AG04450 (cell line): Measurements from ENCODE around the gene COLEC12. TPM values are rescaled to one million over a fixed set of nuclear protein-coding genes. Genes with fewer than 3 reads are reported as not detected.

Experiments used
- CTCF ChIA-PET: fragments of 300-600, 350-600 bp; formaldehyde crosslinking; extraction: SDS; loops from one replicate; lab custom pipeline; 2022; ENCODE audit warnings: antibody characterized with exemption, inconsistent platforms; lab: Charles Lee
- POLR2A ChIA-PET: fragments of 350-600 bp; formaldehyde crosslinking; extraction: SDS; loops from one replicate; lab custom pipeline; 2021; ENCODE audit warnings: antibody characterized with exemption, inconsistent platforms; lab: Yijun Ruan, JAX
- DNase-seq: peaks from one replicate; pipeline ENCODE4 v3.0.0-alpha.2; 2011; ENCODE audit warnings: low read depth, low spot score
- H3K27ac ChIP-seq: one replicate; pipeline ENCODE4 v1.5.1; 2012; ENCODE audit warnings: low read depth, low read length, control low read depth
- H3K27me3 ChIP-seq: one replicate; pipeline ENCODE4 v1.6.0; 2012; ENCODE audit warnings: low read length; ENCODE audit not compliant: control insufficient read depth, insufficient read depth
- H3K4me3 ChIP-seq: 2 replicates; pipeline ENCODE4 v1.5.1; 2011; ENCODE audit warnings: mild to moderate bottlenecking, low read depth, low read length, control low read depth
- H3K9me3 ChIP-seq: 2 replicates; pipeline ENCODE4 v1.5.1; 2012; ENCODE audit warnings: low read length; ENCODE audit not compliant: control insufficient read depth, insufficient read depth
- CTCF ChIP-seq: IDR thresholded peaks from 2 replicates; pipeline ENCODE4 v1.5.1; 2011; ENCODE audit warnings: low read depth, low read length, control low read depth, inconsistent platforms
- polyA plus RNA-seq: library from polyadenylated mRNA; depleted of rRNA; stranded (reverse); fragments of >200 nt; gene quantifications from 2 replicates; pipeline ENCODE4 v1.2.3, GENCODE V29; 2011

Gene COLEC12
- polyA plus RNA-seq, 1 experiment, result 10.9 TPM

GRCh38 chr18:432791-433190 is 67.7 kb downstream of the COLEC12 start:
- H3K27me3 ChIP-seq, result no peaks in the 10 kb centered on the region
- H3K27ac ChIP-seq, result no peak overlapping the region
- TF ChIP-seq CTCF, result no peak
- POLR2A ChIA-PET, result no interaction called here
- no peak for DNase-seq
- no peak overlapping the region for H3K4me3 ChIP-seq
- H3K9me3 ChIP-seq, result no peaks in the 10 kb centered on the region
- CTCF ChIA-PET, result interaction anchor here (0.6 kb wide), 1 partner anchor 204 kb away, joined by 3 read pairs; no protein-coding TSS in a partner anchor

- POLR2A ChIA-PET, result interaction anchor here (0.6 kb wide), 1 partner anchor 249 kb away, joined by 3 read pairs; no protein-coding TSS in a partner anchor
- H3K27ac ChIP-seq, result no peak overlapping the region
- no peaks in the 10 kb centered on the region for H3K9me3 ChIP-seq
- no peak overlapping the region for H3K4me3 ChIP-seq
- CTCF ChIA-PET, result no interaction called here
- no peak for DNase-seq
- H3K27me3 ChIP-seq, result no peaks in the 10 kb centered on the region
- TF ChIP-seq CTCF, result no peak
Observed at GRCh38 chr18:429030-429429, 71.5 kb downstream of the COLEC12 start.

GRCh38 chr18:427005-427404 is 73.5 kb downstream of the COLEC12 start:
- DNase-seq, result no peak
- no peak overlapping the region for H3K27ac ChIP-seq

DNA sequence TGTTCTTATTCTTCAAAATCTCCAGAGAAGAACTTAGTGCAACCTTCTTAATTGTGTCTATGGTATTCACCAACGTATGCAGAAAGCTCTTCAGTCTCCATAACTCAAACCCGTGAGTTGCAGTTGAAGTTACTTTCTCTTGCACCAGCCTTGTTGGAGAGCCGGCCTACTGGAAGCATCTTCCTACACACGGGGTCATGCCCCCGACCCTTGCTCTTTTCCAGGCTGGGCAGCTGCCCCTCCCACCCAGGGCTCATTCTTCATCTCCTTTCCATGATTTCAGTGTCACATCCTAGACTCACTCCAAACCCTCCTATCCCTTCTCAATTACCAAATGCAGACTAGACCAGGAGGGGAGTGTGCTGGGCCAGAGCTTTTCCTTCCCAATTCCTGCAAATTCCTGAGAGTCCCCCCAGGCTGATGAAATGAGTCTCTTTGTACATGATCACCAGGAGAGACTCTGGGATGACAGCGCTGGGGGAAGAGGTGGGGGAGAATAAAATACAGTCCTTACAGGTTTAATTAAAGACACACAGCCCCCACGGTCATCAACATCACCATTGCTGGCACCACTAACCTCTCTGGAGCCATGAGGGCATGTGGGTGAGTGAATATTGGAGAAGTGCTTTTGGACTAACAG is 75.3 kb downstream of the COLEC12 start:
- Histone ChIP-seq H3K9me3 (no peaks in the 10 kb centered on the region), H3K27ac (no peak overlapping the region), H3K27me3 (no peaks in the 10 kb centered on the region), H3K4me3 (no peak overlapping the region)
- no peak for TF ChIP-seq CTCF
- ChIA-PET CTCF (interaction anchor here (0.6 kb wide), 1 partner anchor 75 kb away, joined by 7 read pairs; the partner anchor contains the start of gene COLEC12), POLR2A (interaction anchor here (1.0 kb wide), 1 partner anchor 35 kb away, joined by 3 read pairs; no protein-coding TSS in a partner anchor)
- DNase-seq, result no peak

More at GRCh38 chr18:427005-427404, 73.5 kb downstream of the COLEC12 start:
- Histone ChIP-seq H3K9me3 (no peaks in the 10 kb centered on the region), H3K27me3 (no peaks in the 10 kb centered on the region), H3K4me3 (no peak overlapping the region)
- POLR2A ChIA-PET, result no interaction called here
- no peak for TF ChIP-seq CTCF
- CTCF ChIA-PET, result no interaction called here

- H3K27ac ChIP-seq, result no peak overlapping the region
- no peak for DNase-seq
- no peak for TF ChIP-seq CTCF
- CTCF ChIA-PET, result no interaction called here
- H3K9me3 ChIP-seq, result no peaks in the 10 kb centered on the region
- no peak overlapping the region for H3K4me3 ChIP-seq
- POLR2A ChIA-PET, result interaction anchor here (1.0 kb wide), 1 partner anchor 35 kb away, joined by 3 read pairs; no protein-coding TSS in a partner anchor
- no peaks in the 10 kb centered on the region for H3K27me3 ChIP-seq
Observed at GRCh38 chr18:424668-425067, 75.8 kb downstream of the COLEC12 start.
